NCI-H526 treated with DMSO at 0.1 percent for 48 hours (cell line): ENCODE measurements around the gene C22orf39.
"Not testable (repeated sequence)": the region's sequence is repeated elsewhere in the genome, so short reads cannot be mapped to it uniquely, and the experiment has no call there.

Experiments used
- DNase-seq: peaks from one replicate; lab custom pipeline; 2025; lab: John Stamatoyannopoulos, UW

C22orf39 gene

GRCh38 chr22:19453718-19454117, 6.2 kb upstream of the C22orf39 start:
- DNase-seq = no peak

- DNase-seq = no peak
These were observed 4.1 kb upstream of the C22orf39 start for GRCh38 chr22:19451570-19451969.

GRCh38 chr22:19450363-19451175, 3.1 kb upstream of the C22orf39 start:
- no peak for DNase-seq

GRCh38 chr22:19449422-19449767, 1.9 kb upstream of the C22orf39 start:
- no peak for DNase-seq

GRCh38 chr22:19448739-19449421, 1.4 kb upstream of the C22orf39 start:
- DNase-seq = no peak

GRCh38 chr22:19448076-19448607, 631 bp upstream of the C22orf39 start:
- peak; percentile 3 for DNase-seq

- no peak for DNase-seq
These were observed 745 bp downstream of the C22orf39 start for GRCh38 chr22:19446603-19447329.

GRCh38 chr22:19445279-19445982, 2.1 kb downstream of the C22orf39 start:
- not testable (repeated sequence) for DNase-seq

GRCh38 chr22:19443544-19444211, 3.8 kb downstream of the C22orf39 start:
- DNase-seq = no peak

GRCh38 chr22:19442166-19442565, 5.3 kb downstream of the C22orf39 start:
- DNase-seq = no peak

- no peak for DNase-seq
These were observed 6.9 kb downstream of the C22orf39 start for GRCh38 chr22:19440411-19441195.

- no peak for DNase-seq
These were observed 9.2 kb downstream of the C22orf39 start for GRCh38 chr22:19438298-19438697.

GRCh38 chr22:19436444-19437161, 10.9 kb downstream of the C22orf39 start:
- DNase-seq = not testable (repeated sequence)

GRCh38 chr22:19434829-19435580, 12.5 kb downstream of the C22orf39 start:
- no peak for DNase-seq

- no peak for DNase-seq
These were observed 13.1 kb downstream of the C22orf39 start for GRCh38 chr22:19434401-19434800.

GRCh38 chr22:19432133-19432851, 15.2 kb downstream of the C22orf39 start, which contains the start of gene MRPL40:
MRPL40 (plus strand) TSS chr22:19432545; CDS start chr22:19432555, 10 bp downstream.
- DNase-seq = peak; percentile 76

GRCh38 chr22:19431649-19432132, 15.8 kb downstream of the C22orf39 start, which contains the start of gene HIRA:
HIRA (minus strand) TSS chr22:19431733; CDS start chr22:19431476, 257 bp downstream.
- DNase-seq = peak; percentile 34
